Articular chondrocyte of knee joint (primary cell): ENCODE data around the gene PNMA6A. TPM values are rescaled to one million over a fixed set of nuclear protein-coding genes. Genes with fewer than 3 reads are reported as not detected.

Experiments
- small RNA-seq: library from RNA; depleted of rRNA; stranded (forward); fragments of <200 nt; gene quantifications from one replicate; pipeline ENCODE3, GENCODE V24; 2012
- total RNA-seq: library from RNA; depleted of rRNA; stranded (reverse); fragments of >200 nt; gene quantifications from 2 replicates; pipeline ENCODE4 v1.2.3, GENCODE V29; 2012

PNMA6A gene
- 0.54 and 0.65 TPM in 2 replicates for total RNA-seq

DNA sequence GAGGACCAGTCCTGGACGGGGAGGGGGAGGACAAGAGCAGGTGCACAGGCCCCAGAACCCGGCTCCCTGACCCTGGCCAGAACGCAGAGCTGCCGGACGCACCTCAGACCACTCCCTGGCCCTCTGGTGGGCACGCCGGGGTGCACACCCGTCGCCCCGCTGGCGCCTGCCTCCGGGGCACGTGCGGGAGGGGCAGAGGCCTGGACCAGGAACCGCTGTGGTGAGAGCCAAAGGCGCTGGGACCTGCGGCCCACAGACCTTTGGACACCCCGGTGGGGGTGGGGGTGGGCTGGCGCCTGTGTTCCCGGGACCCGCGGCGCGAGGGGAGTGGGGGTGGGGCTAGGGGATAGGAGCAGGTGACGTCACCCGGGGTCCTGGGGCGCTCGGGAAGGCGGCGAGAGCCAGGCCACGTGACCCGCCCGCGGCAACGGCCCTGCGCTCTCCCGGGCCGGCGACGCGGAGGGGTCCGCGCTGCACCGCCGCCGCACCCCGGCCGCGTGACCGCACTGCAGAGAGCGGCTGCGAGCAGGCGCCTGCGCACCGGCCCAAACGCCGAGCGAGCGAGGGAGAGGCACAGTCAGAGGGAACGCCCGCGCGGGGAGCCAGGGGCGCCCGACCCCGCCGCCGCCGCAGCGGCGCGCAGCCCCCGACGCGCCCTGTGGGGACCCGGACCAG, at the start of gene PNMA6A:
Gene PNMA6A (plus strand): TSS at position 546 of the 675 bp plus-strand sequence. CDS start 609 bp downstream, outside the sequence.

DNA sequence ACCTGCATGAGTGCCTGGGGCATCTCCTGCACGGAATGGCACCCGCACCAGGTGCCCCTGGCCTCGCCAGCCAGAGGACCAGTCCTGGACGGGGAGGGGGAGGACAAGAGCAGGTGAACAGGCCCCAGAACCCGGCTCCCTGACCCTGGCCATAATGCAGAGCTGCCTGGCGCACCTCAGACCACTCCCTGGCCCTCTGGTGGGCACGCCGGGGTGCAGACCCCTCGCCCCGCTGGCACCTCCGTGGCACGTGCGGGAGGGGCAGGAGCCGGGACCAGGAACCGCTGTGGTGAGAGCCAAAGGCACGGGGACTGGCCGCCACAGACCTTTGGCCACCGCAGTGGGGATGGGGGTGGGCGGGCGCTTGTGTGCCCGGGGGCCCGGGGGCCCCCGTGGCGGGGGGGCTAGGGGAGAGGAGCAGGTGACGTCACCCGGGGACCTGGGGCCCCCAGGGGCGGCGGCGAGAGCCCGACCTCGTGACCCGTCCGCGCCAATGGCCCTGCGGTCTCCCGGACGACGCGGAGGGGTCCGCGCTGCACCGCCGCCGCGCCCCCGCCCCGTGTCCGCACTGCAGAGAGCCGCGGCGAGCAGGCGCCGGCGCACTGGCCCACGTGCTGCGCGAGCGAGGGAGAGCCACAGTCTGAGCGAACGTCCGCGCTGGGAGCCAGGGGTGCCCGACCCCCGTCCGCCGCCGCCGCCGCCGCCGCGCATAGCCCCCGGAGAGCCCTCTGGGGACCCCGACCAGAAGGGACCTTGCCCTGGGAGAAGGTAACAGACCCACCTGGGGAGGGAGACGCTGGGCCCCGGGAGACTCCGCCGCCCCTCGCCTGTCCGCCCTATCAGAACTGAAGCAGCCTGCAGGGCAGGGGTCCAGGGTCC, 16.1 kb upstream of the PNMA6A start, which contains the start of gene PNMA3:
Gene PNMA3 (plus strand): TSS at position 600 of the 879 bp plus-strand sequence. CDS start 586 bp downstream, outside the sequence.

Small RNAs within 50 kb of the gene (small RNA-seq; reads per million reads assigned to genes)
- gene AC243428.1, result not detected

Other genes with a start within 250 kb of the PNMA6A start
- gene CETN2, start 241.7 kb upstream of the PNMA6A start, total RNA-seq, result 50.3 and 67.7 TPM in 2 replicates
- gene NSDHL, start 241.4 kb upstream of the PNMA6A start, total RNA-seq, result 15.0 and 15.8 TPM in 2 replicates
- gene ZNF185, start 174.4 kb upstream of the PNMA6A start, total RNA-seq, result 3.4 and 5.0 TPM in 2 replicates
- gene PNMA5, start 78.3 kb upstream of the PNMA6A start, total RNA-seq, result not detected in 2 replicates
- gene PNMA3, start 16.0 kb upstream of the PNMA6A start, total RNA-seq, result 0.11 TPM in 1 of 2 replicates, not detected in the other
- not detected in 2 replicates for gene MAGEA1, start 106.8 kb downstream of the PNMA6A start, total RNA-seq
- not detected in 2 replicates for gene PNMA6F, start 249.3 kb downstream of the PNMA6A start, total RNA-seq